NB4 (cell line): ENCODE data around the gene PRSS57.

Source experiments
- CTCF ChIP-seq: IDR thresholded peaks from one replicate; pipeline ENCODE4 v1.5.1; 2012; ENCODE audit warnings: low read depth, low read length
- POLR2A ChIP-seq: IDR thresholded peaks from 2 replicates; pipeline ENCODE4 v1.6.1; 2011; ENCODE audit warnings: mild to moderate bottlenecking; ENCODE audit not compliant: insufficient read length; ENCODE audit errors: extremely low read depth

- no peak for TF ChIP-seq CTCF
- no peak for TF ChIP-seq POLR2A
These were observed 27.4 kb upstream of the PRSS57 start for GRCh38 chr19:722553-723101.
